IMR-90 (cell line): ENCODE measurements around the gene PRSS12. TPM values are rescaled to one million over a fixed set of nuclear protein-coding genes. Genes with fewer than 3 reads are reported as not detected.

Experiments used
- ATAC-seq: fragments of 200-7000 bp; cut with Tn5 transposase; 2 replicates; pipeline ENCODE4 v1.9.1; 2020; ENCODE audit warnings: low read depth, mild to moderate bottlenecking, moderate library complexity
- BruUV-seq: library from RNA; stranded (reverse); fragments of 400-500 nt; replicated peaks from 2 replicates; lab custom pipeline; 2021; lab: Mats Ljungman, UMichigan
- CTCF ChIA-PET: fragments of 300-600 bp; formaldehyde crosslinking; extraction: SDS; loops from one replicate; lab custom pipeline; 2021; ENCODE audit warnings: antibody characterized with exemption; lab: Yijun Ruan, JAX
- POLR2A ChIA-PET: fragments of 300-600 bp; sonication (Branson Sonifier 250); formaldehyde crosslinking; loops from one replicate; lab custom pipeline; 2022; ENCODE audit warnings: antibody characterized with exemption; ENCODE audit not compliant: unreplicated experiment; lab: Charles Lee
- DNase-seq: peaks from one replicate; pipeline ENCODE4 v3.0.0; 2013
- H2AFZ ChIP-seq: replicated peaks from 2 replicates; pipeline ENCODE3; 2013; ENCODE audit warnings: low read length, mild to moderate bottlenecking; ENCODE audit not compliant: poor library complexity
- H2AK5ac ChIP-seq: 2 replicates; pipeline ENCODE4 v1.6.1; 2013; ENCODE audit warnings: low read depth, low read length, inconsistent platforms
- H2AK9ac ChIP-seq: replicated peaks from 2 replicates; pipeline ENCODE3; 2013; ENCODE audit warnings: mild to moderate bottlenecking, low read depth, low read length, moderate library complexity; ENCODE audit not compliant: poor library complexity
- H2BK120ac ChIP-seq: 2 replicates; pipeline ENCODE4 v1.6.1; 2013; ENCODE audit warnings: low read depth, low read length, inconsistent platforms
- H2BK15ac ChIP-seq: 3 replicates; pipeline ENCODE4 v1.6.1; 2013; ENCODE audit warnings: low read depth, low read length, inconsistent platforms
- H2BK20ac ChIP-seq: 2 replicates; pipeline ENCODE4 v1.6.1; 2013; ENCODE audit warnings: low read depth, mild to moderate bottlenecking, inconsistent platforms, low read length, moderate library complexity
- H2BK5ac ChIP-seq: 2 replicates; pipeline ENCODE4 v1.6.1; 2013; ENCODE audit warnings: mild to moderate bottlenecking, low read depth, low read length, inconsistent platforms; ENCODE audit not compliant: poor library complexity, severe bottlenecking
- H3K14ac ChIP-seq: replicated peaks from 2 replicates; pipeline ENCODE4 v1.6.1; 2013; ENCODE audit warnings: low read depth, low read length, inconsistent platforms
- H3K18ac ChIP-seq: 2 replicates; pipeline ENCODE4 v1.6.1; 2013; ENCODE audit warnings: low read depth, low read length, control low read depth
- H3K23ac ChIP-seq: 2 replicates; pipeline ENCODE4 v1.6.1; 2013; ENCODE audit warnings: low read depth, low read length, inconsistent platforms
- H3K27ac ChIP-seq: 2 replicates; pipeline ENCODE4 v1.5.1; 2013; ENCODE audit warnings: mild to moderate bottlenecking, control low read depth, low read length; ENCODE audit not compliant: insufficient read depth
- H3K27me3 ChIP-seq: 2 replicates; pipeline ENCODE4 v1.6.1; 2013; ENCODE audit warnings: low read length; ENCODE audit not compliant: control insufficient read depth, insufficient read depth
- H3K36me3 ChIP-seq: 2 replicates; pipeline ENCODE4 v1.6.1; 2013; ENCODE audit warnings: low read length, mixed read lengths; ENCODE audit not compliant: control insufficient read depth, insufficient read depth
- H3K4ac ChIP-seq: 2 replicates; pipeline ENCODE4 v1.6.1; 2013; ENCODE audit warnings: low read depth, low read length, inconsistent platforms
- H3K4me1 ChIP-seq: 2 replicates; pipeline ENCODE4 v1.6.1; 2013; ENCODE audit warnings: low read length, mixed read lengths; ENCODE audit not compliant: control insufficient read depth, insufficient read depth
- H3K4me2 ChIP-seq: 2 replicates; pipeline ENCODE4 v1.6.1; 2013; ENCODE audit warnings: low read depth, mild to moderate bottlenecking, control low read depth, low read length, moderate library complexity
- H3K4me3 ChIP-seq: 2 replicates; pipeline ENCODE4 v1.5.1; 2013; ENCODE audit warnings: low read depth, mild to moderate bottlenecking, control low read depth, low read length, moderate library complexity; ENCODE audit not compliant: insufficient read depth
- H3K56ac ChIP-seq: 2 replicates; pipeline ENCODE4 v1.6.1; 2013; ENCODE audit warnings: low read length, inconsistent platforms; ENCODE audit not compliant: insufficient read depth; ENCODE audit errors: extremely low read depth
- H3K79me1 ChIP-seq, 2 experiments: 2 replicates each; pipeline ENCODE4 v1.6.1; 2013; ENCODE audit warnings: low read length in 2 of 2, inconsistent platforms in 1 of 2, low read depth in 1 of 2
- H3K9ac ChIP-seq: 2 replicates; pipeline ENCODE4 v1.6.1; 2013; ENCODE audit warnings: low read depth, low read length, control low read depth
- H3K9me1 ChIP-seq: 2 replicates; pipeline ENCODE4 v1.6.1; 2013; ENCODE audit warnings: low read length, inconsistent platforms; ENCODE audit not compliant: insufficient read depth
- H3K9me3 ChIP-seq: 2 replicates; pipeline ENCODE4 v1.6.1; 2013; ENCODE audit warnings: low read length; ENCODE audit not compliant: control insufficient read depth, insufficient read depth
- H4K20me1 ChIP-seq: 2 replicates; pipeline ENCODE4 v1.6.1; 2013; ENCODE audit warnings: low read length, inconsistent platforms; ENCODE audit not compliant: insufficient read depth
- H4K5ac ChIP-seq: 2 replicates; pipeline ENCODE4 v1.6.1; 2013; ENCODE audit warnings: mild to moderate bottlenecking, low read depth, low read length, control low read depth
- H4K8ac ChIP-seq, 2 experiments: 2 replicates each; pipeline ENCODE4 v1.6.1; 2013; ENCODE audit warnings: low read depth in 2 of 2, low read length in 2 of 2, control low read depth in 1 of 2, inconsistent platforms in 1 of 2
- H4K91ac ChIP-seq: 2 replicates; pipeline ENCODE4 v1.6.1; 2013; ENCODE audit warnings: low read depth, low read length, inconsistent platforms; ENCODE audit not compliant: insufficient read depth
- BHLHE40 ChIP-seq: fragments of 150-350 bp; IDR thresholded peaks from 2 replicates; pipeline ENCODE4 v1.6.1; 2016; ENCODE audit warnings: mild to moderate bottlenecking, low read depth, low read length
- CEBPB ChIP-seq: IDR thresholded peaks from 2 replicates; pipeline ENCODE4 v1.6.1; 2012; ENCODE audit warnings: low read depth, low read length, improper control_type of control experiment
- CHD1 ChIP-seq: IDR thresholded peaks from 2 replicates; pipeline ENCODE4 v1.6.1; 2012; ENCODE audit warnings: low read depth, low read length, improper control_type of control experiment
- FOS ChIP-seq: fragments of 150-350 bp; IDR thresholded peaks from 2 replicates; pipeline ENCODE4 v1.6.1; 2016; ENCODE audit warnings: low read depth, low read length
- MAFK ChIP-seq: IDR thresholded peaks from 2 replicates; pipeline ENCODE4 v1.6.1; 2012; ENCODE audit warnings: low read depth, low read length, improper control_type of control experiment
- MAZ ChIP-seq: IDR thresholded peaks from 2 replicates; pipeline ENCODE4 v1.6.1; 2012; ENCODE audit warnings: low read depth, mild to moderate bottlenecking, low read length, improper control_type of control experiment, moderate library complexity, borderline replicate concordance
- MXI1 ChIP-seq: IDR thresholded peaks from 2 replicates; pipeline ENCODE4 v1.6.1; 2012; ENCODE audit warnings: low read depth, mild to moderate bottlenecking, low read length, moderate library complexity, borderline replicate concordance
- NFE2L2 ChIP-seq: fragments of 150-350 bp; IDR thresholded peaks from 2 replicates; pipeline ENCODE4 v1.6.1; 2016; ENCODE audit warnings: low read depth, mild to moderate bottlenecking, low read length
- POLR2A ChIP-seq: IDR thresholded peaks from 2 replicates; pipeline ENCODE4 v1.6.1; 2012; ENCODE audit warnings: mild to moderate bottlenecking, low read depth, low read length
- RAD21 ChIP-seq: IDR thresholded peaks from 2 replicates; pipeline ENCODE4 v1.6.1; 2012; ENCODE audit warnings: low read length, improper control_type of control experiment
- RCOR1 ChIP-seq: IDR thresholded peaks from 2 replicates; pipeline ENCODE4 v1.6.1; 2012; ENCODE audit warnings: mild to moderate bottlenecking, low read length, improper control_type of control experiment; ENCODE audit not compliant: insufficient replicate concordance
- RFX5 ChIP-seq: IDR thresholded peaks from 2 replicates; pipeline ENCODE4 v1.8.0; 2012; ENCODE audit warnings: low read depth, mild to moderate bottlenecking, low read length, moderate library complexity
- USF2 ChIP-seq: fragments of 150-350 bp; IDR thresholded peaks from 2 replicates; pipeline ENCODE4 v1.6.1; 2017; ENCODE audit warnings: mild to moderate bottlenecking, antibody characterized with exemption, low read length, low read depth
- WGBS, 2 experiments: methylation state at CpG; one replicate each; pipeline versions ENCODE4 v1.1.5 to v1.1.7; 2013; ENCODE audit warnings: missing lambda C conversion rate in 2 of 2; ENCODE audit not compliant: insufficient read length in 1 of 2; ENCODE audit errors: extremely low coverage in 2 of 2; 5-methylcytosine and 5-hydroxymethylcytosine counted together
- dilution Hi-C: fragments of 300-500 bp; cut with HindIII; formaldehyde crosslinking; loops from one replicate; pipeline ENCODE4 v1.14.3; 2018; ENCODE audit warnings: low sequenced_read_pairs; ENCODE audit not compliant: unreplicated experiment
- in situ Hi-C: fragments of 300-500 bp; cut with MboI; formaldehyde crosslinking; loops from 3 replicates; pipeline ENCODE4 v1.14.3; 2019; ENCODE audit warnings: low sequenced_read_pairs, inconsistent platforms, mixed read lengths
- intact Hi-C: fragments of 100-400 bp; cut with micrococcal nuclease; formaldehyde crosslinking; loops from 2 replicates; pipeline ENCODE4 v1.10.0; 2022
- polyA plus RNA-seq, 3 experiments: library from polyadenylated mRNA; depleted of rRNA; stranded (reverse); fragments of >200 nt; gene quantifications; 2 replicates each; pipeline ENCODE4 v1.2.3, GENCODE V29; 2012; ENCODE audit warnings: low replicate concordance in 1 of 3
- total RNA-seq: library from RNA; depleted of rRNA; stranded (reverse); fragments of >200 nt; gene quantifications from 2 replicates; pipeline ENCODE4 v1.2.3, GENCODE V29; 2012
- TF ChIP-seq, protein P1 (sequence below): conservative IDR thresholded peaks from 2 replicates; pipeline ENCODE4 v1.5.1; 2012; ENCODE audit warnings: mild to moderate bottlenecking, low read depth, low read length, improper control_type of control experiment

PRSS12 gene
- total and polyA plus RNA-seq, 2 of the 4 experiments (the other 2 are of a cell fraction): 51.1 to 71.5 TPM

DNA sequence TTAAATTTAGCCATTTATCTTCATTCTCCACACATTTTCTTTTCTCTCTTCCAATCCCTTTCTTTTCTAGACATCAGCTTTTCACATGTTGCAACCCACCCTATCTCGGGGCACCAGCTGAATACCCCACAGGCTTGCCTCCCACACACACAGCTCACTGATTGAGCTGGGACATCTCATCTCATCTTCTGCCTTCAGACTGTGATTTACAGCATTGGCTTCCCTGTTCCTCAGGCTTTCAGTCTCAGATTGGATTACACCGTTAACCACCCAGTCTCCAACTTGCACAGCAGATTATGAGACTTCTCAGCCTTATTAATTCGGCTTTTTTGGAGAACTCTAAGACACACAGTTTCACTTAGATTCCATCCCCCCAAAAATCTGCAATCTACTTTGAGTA is 93.7 kb downstream of the PRSS12 start:
- 78% methylated on average over 1 of the region's 3 CpGs; no CpG with 5 or more reads in 1 of the 2 experiments for WGBS, 2 experiments
- Histone ChIP-seq H4K5ac (no peak overlapping the region), H2BK5ac (no peak overlapping the region), H3K14ac (no peak overlapping the region), H3K9me3 (no peaks in the 10 kb centered on the region), H3K9ac (no peak overlapping the region), H2BK15ac (no peak overlapping the region), H3K4ac (no peak overlapping the region), H2BK120ac (no peak overlapping the region), H3K4me2 (no peak overlapping the region), H3K23ac (no peak overlapping the region), H3K4me1 (no peaks in the 10 kb centered on the region), H3K56ac (no peak overlapping the region), H2AK9ac (no peak overlapping the region), H3K4me3 (no peak overlapping the region), H2AFZ (no peak overlapping the region), H2AK5ac (no peak overlapping the region), H3K27me3 (no peaks in the 10 kb centered on the region), H4K8ac (no peak overlapping the region), H3K36me3 (no peaks in the 10 kb centered on the region), H4K20me1 (no peaks in the 10 kb centered on the region), H3K18ac (no peak overlapping the region), H2BK20ac (no peak overlapping the region), H4K91ac (no peak overlapping the region), H3K9me1 (no peaks in the 10 kb centered on the region), H3K79me1 (no peaks in the 10 kb centered on the region), H3K27ac (no peak overlapping the region)
- DNase-seq (no peak), ATAC-seq (no peak)
- POLR2A ChIA-PET: no interaction called here
- in situ Hi-C loops: loop anchor here (25.0 kb wide), 1 partner anchor 897 kb away; no protein-coding TSS in a partner anchor
- dilution Hi-C loops: no loop called here
- BruUV-seq: no TSS peak
- no peak for TF ChIP-seq RAD21
- TF ChIP-seq RCOR1: no peak
- no peak for TF ChIP-seq MAZ
- TF ChIP-seq, protein P1, sequence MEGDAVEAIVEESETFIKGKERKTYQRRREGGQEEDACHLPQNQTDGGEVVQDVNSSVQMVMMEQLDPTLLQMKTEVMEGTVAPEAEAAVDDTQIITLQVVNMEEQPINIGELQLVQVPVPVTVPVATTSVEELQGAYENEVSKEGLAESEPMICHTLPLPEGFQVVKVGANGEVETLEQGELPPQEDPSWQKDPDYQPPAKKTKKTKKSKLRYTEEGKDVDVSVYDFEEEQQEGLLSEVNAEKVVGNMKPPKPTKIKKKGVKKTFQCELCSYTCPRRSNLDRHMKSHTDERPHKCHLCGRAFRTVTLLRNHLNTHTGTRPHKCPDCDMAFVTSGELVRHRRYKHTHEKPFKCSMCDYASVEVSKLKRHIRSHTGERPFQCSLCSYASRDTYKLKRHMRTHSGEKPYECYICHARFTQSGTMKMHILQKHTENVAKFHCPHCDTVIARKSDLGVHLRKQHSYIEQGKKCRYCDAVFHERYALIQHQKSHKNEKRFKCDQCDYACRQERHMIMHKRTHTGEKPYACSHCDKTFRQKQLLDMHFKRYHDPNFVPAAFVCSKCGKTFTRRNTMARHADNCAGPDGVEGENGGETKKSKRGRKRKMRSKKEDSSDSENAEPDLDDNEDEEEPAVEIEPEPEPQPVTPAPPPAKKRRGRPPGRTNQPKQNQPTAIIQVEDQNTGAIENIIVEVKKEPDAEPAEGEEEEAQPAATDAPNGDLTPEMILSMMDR: no peak
- TF ChIP-seq MXI1: no peak
- no peak for TF ChIP-seq NFE2L2
- no peak for TF ChIP-seq CHD1
- no peak for TF ChIP-seq CEBPB
- no peak for TF ChIP-seq BHLHE40
- TF ChIP-seq MAFK: no peak
- TF ChIP-seq USF2: no peak
- no peak for TF ChIP-seq POLR2A
- TF ChIP-seq RFX5: no peak
- TF ChIP-seq FOS: no peak
- intact Hi-C loops: no loop called here
- CTCF ChIA-PET: no interaction called here
